Left lobe of liver (tissue), 2 donors: ENCODE measurements around the gene MICALL2. TPM values are rescaled to one million over a fixed set of nuclear protein-coding genes. Genes with fewer than 3 reads are reported as not detected.

Experiments
- ATAC-seq: fragments of 200-7000 bp; cut with Tn5 transposase; one replicate; pipeline ENCODE4 v1.9.1; 2020; ENCODE audit warnings: mild to moderate bottlenecking, moderate library complexity
- DNase-seq: peaks from one replicate; pipeline ENCODE4 v3.0.0-alpha.2; 2020; ENCODE audit warnings: low spot score
- total RNA-seq: library from RNA; stranded (reverse); gene quantifications from one replicate; pipeline ENCODE4 v1.2.1, GENCODE V29; 2021
- donor health status: DM: no; HTN: no; CAD: no; lungs with moderate emphysema.
- donor health status: DM: no; HTN: yes; CAD: no.

Gene MICALL2
- 18.0 TPM for total RNA-seq

GRCh38 chr7:1458683-1459511 lies at the start of gene MICALL2:
TSS of gene MICALL2 (minus strand) at chr7:1459470. CDS start at chr7:1459326, 144 bp downstream.
- DNase-seq (peak; percentile 69), ATAC-seq (no peak)

DNA sequence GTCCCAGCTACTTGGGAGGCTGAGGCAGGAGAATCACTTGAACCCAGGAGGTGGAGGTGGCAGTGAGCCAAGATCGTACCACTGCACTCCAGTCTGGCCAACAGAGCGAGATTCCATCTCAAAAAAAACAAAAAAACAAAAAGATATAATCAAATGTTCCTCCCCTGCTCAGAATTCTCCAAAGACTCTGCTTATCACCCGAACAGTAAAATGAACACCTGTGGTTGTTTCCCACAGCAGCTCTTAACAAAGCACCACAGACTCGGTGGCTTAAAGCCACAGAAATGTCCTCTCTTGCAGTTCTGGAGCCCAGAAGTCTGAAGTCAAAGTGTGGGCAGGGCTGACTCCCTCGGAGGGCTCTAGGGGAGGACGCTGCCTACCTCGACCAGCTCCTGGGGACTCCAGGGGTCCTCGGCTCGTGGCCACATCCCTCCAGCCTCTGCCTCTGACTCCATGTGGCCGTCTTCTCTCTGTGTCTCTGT lies 49.0 kb upstream of the MICALL2 start:
- ATAC-seq, result no peak
- no peak for DNase-seq

DNA sequence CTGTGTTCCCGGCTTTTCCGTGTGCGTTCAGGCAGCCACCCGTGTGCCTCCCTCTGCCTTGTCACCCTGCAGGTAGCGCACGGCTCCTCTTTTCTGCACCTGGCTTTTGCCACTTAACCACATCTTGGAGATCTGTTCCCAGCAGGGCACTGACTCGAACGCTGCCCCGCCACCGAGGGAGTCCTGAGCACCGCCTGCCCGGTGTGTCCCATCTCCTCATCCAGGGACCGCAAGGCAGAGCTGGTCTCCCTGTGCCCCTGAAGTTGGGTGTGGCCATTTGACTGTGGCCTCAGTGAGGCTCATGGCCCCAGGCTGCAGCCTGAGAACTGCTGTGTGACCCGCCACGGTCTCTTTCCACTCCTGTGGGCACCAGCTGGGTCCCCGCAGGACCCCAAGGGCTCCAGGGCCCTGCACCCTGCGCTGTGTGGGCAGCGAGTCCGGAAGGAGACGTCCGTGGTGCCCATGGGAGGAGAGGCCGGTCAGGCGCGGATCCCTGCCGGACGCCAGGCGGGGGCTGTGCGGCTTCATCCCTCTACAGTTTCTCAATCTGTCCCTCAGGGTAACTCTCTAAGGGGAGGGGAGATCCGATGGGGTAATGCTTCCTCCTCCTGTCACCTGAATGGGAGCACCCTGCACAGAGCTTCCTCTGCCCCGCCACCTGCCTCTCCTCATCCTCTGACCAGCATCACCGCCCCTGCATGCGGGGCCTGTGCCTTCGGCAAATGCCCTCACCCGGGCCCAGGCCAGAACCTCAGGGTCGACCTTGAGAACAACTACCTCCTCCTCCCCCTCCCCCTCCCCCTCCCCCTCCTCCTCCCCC lies 46.7 kb upstream of the MICALL2 start:
- DNase-seq, result no peak

GRCh38 chr7:1503816-1504775 lies 44.8 kb upstream of the MICALL2 start, which contains the start of gene INTS1:
TSS of gene INTS1 (minus strand) at chr7:1504389. CDS start at chr7:1503960, 429 bp downstream.
- peak; percentile 95 for DNase-seq
- peak; percentile 95 for ATAC-seq

More for the DNA sequence above, 46.7 kb upstream of the MICALL2 start:
- no peak for ATAC-seq

DNA sequence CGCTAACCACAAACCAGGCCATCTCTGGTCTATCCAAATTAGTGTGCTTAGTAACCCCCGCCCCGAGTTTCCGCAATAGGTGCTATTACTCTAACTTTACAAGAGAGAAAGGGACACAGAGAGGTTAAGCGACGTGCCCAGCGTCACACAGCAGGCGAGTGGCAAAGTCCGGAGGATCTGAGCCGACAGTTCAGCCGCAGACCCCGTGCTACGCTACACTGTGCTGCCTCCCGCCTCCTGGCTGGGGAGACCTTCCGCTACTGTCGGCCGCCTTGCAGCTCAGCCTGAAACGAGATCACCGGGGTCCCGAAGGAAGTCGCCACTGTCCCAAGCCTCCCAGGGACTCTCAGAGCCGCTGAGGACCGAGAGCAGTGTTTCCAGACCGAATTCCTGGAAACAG lies 44.1 kb upstream of the MICALL2 start:
- ATAC-seq (no peak), DNase-seq (no peak)

DNA sequence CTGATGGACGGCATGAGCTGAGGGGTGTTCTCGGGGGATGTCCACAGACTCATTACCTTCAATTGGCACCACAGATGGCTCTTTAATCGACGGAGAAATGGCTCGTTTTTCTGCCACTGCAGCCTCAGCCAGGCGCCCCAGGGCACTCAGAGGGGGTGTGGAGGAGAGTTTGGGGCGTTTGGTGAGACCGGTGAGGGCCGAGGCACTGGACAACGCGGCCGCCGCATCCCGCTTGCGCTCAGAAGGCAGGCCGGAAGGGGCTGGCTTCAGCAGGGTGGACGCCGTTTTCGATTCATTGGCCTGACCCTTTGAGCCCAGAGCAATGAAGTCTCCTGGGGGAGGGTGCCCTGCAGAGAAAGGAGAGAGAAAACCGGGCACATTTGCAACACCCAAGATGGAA lies 43.6 kb upstream of the MICALL2 start:
- no peak for ATAC-seq
- DNase-seq, result no peak

GRCh38 chr7:1501487-1502270 lies 42.4 kb upstream of the MICALL2 start:
- no peak for DNase-seq

DNA sequence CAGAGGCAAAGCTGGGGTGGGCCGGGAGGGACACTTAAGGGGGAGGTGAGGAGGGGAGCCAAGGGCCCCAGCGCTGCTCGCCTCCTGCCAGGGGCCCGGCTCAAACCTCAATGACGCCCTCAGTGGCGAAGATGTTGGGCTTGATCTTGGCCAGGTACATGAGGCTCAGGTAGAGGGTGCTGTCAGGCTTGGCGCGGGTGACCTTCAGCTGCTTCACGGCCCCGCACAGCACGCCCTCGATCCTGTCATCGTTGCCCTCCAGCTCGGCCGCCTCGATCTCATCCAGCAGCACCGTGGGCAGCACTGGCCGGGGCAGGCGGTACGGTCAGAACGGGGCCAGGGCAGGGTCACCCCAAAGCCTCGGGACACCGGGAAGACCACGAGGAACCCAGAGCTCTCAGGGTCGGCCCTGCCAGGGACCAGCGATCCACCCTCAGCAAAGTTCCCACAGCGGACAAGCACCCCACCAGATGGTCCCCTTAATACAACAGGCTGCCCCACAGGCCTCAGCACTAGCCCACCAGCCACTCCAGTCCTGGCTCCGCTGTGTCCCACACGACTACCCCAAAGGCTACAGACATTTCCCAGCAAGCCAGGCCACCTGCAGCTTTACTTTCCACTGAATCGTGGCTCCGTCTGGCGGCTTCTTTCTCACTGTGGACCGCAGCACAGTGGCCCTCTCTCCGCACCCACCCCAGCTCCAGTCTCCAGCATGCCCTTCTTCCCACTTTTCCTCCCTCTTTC lies 41.0 kb upstream of the MICALL2 start:
- DNase-seq, result no peak
- no peak for ATAC-seq

More at GRCh38 chr7:1501487-1502270, 42.4 kb upstream of the MICALL2 start:
- no peak for ATAC-seq

DNA sequence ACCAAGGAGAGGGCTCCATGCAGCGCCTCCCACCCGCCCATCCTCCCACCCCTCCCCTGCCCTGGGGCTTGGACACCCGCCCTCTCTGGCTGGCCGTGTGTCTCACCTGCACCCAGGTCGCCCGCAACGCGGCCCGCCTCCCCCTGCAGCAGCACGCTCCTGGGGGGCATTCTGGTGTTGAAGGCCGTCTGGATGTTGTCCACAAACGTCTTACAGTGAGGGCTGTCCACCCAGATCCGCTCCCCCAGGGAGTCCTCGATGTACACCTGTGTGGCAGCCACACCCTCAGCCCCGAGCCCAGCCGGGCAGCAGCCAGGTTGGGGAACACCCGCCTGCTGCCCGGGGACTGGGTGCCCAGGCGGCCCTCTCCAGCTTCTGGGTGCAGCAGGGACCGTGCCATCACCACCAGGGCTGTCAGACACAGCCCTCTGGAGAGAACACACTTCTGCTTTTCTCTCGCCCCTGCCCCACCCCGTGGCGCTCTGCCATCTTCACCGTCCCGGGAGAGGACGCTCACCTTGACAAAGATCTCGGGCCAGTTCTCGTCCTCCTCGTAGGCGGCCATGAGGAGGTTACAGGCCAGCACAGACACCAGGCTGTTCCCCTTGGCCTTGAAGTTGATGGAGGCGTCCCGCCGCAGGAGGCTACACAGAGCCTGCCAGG lies 40.2 kb upstream of the MICALL2 start:
- ATAC-seq (no peak), DNase-seq (no peak)

DNA sequence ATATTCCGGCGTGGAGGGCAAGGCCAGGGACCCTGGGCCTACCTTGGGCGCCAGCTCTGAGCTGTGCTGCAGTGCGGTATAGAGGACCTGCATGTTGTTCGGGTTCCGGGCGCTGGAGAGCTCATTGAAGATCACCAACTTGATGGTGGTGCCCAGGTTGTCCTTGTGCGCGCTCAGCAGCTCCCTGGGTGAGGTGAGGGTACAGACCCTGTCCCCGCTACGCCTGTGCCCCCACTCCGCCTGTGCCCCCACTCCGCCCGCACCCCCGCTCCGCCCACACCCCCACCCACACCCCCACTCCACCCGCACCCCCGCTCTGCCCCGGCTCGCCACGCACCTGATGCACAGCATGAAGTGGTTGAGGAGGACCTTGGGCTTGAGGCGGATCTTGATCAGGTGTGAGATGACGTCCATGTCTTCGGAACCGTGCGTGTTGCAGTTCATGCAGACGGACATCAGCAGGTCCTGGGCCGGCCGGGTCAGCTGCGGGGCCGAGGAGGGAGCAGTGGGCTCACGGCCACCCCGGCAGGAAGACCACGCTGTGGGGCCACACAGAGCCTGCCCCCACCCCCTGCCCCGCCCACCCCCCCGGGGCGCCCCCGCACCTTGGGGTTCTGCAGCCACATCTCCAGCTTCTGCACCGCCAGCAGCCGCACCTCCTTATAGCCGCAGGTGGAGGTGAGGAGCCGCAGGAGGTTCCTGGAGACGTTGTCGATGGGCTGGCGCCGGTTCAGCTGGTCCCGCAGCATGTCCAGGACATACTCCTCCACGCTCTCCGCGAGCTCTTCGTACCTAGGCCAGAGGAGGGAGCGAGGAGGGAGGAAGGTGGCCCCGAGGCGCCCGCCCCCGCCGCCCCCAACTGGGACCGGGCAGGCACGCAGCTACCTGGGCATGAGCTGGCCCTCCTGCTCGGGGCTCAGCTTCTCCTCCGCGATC lies 39.4 kb upstream of the MICALL2 start:
- DNase-seq (no peak), ATAC-seq (no peak)

DNA sequence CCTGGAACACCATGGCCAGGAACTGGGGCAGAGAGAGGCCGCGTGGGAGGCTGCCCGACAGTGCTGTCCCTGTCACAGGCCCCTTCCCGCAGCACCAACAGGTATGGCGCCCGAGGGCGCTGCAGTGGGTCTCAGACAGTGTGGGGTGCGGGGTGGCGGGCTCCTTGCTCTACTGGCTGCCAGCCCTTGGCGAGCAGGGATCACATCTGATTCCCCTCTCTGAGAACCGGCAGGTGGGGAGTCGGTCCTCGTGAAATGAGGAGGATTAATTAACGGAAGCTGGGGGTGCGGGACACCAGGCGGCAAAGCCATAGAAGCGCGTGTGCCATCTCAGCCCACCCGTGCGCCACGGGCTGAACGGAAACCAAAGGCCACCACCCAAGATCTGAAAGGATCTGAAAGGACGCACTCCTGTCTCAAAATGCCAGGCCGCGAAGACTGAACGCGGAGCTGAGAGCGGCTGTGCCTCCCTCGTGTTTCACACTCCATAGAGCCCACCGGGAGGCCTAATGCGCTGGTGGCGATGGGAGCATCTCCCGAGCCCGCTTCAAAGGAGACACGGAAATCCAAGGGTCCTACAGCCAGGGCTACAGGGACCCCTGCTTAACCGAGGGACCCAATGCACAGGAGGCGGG lies 38.1 kb upstream of the MICALL2 start:
- DNase-seq, result no peak
- no peak for ATAC-seq

DNA sequence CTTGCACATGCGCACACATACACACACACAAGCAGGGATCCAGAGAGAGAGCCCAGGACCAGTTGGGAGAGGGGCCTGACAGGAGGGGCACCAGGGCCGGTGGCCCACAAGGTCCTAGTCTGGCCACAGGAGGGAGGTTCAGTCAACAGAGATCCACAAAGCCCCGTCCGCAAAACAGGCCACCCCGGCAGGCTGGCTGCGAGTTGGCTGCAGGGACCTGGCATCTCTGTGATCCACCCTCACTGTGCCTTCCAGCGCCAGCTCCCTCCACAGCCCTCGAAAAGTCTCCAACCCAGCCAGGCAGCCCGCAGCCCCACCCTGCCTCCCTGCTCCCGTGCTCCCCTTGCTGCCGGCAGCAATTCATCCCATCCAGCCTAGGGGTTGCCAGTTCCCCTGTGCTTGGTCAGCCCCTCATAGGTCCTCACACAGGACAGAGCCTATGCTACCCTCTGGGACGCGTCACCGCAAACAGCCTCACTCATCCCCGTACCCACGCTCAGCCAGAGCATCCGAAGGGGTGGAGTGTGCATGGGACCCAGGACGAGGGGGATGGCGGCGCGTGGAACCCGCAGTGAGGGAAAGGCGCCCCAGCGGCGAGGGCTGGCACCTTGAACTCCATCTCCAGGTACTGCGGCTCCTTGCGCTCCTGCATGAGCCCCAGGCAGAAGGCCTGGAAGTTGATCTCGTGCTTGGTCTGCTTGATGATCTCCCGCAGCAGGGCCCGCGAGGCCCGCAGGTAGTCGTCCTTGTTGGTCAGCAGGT lies 37.4 kb upstream of the MICALL2 start:
- DNase-seq (no peak), ATAC-seq (no peak)

- DNase-seq (no peak), ATAC-seq (no peak)
These were observed 36.4 kb upstream of the MICALL2 start for GRCh38 chr7:1495564-1496242.

GRCh38 chr7:1494866-1495563 lies 35.7 kb upstream of the MICALL2 start:
- no peak for ATAC-seq
- DNase-seq, result no peak

DNA sequence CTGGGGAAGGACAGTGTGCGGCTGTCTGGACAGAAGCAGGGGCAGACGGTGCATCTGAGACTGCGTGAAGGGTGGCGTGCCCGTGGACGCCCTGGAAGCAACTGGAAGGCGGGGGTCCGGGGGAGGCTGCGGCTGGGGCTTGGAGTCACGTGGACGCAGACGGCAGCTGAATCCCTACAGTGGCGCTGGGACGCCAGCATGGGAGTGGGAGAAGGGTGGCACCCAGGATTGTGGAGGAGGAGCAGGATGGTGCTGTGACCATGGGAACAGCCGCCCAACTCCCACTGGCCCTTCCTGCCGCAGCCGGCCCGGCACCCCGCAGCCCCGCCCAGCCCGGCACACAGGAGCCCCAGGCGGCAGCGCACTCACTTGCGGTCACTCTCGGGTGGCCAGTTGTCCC lies 35.2 kb upstream of the MICALL2 start:
- no peak for ATAC-seq
- DNase-seq, result no peak
